HG02973 (cell line): ENCODE data around the gene TJAP1.

Source experiments
- ATAC-seq: cut with Tn5 transposase; IDR thresholded peaks from one replicate; pipeline ENCODE4 v1.9.1; 2021; ENCODE audit warnings: moderate library complexity; ENCODE audit not compliant: unreplicated experiment

The TJAP1 gene, protein sequence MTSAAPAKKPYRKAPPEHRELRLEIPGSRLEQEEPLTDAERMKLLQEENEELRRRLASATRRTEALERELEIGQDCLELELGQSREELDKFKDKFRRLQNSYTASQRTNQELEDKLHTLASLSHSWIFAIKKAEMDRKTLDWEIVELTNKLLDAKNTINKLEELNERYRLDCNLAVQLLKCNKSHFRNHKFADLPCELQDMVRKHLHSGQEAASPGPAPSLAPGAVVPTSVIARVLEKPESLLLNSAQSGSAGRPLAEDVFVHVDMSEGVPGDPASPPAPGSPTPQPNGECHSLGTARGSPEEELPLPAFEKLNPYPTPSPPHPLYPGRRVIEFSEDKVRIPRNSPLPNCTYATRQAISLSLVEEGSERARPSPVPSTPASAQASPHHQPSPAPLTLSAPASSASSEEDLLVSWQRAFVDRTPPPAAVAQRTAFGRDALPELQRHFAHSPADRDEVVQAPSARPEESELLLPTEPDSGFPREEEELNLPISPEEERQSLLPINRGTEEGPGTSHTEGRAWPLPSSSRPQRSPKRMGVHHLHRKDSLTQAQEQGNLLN

DNA sequence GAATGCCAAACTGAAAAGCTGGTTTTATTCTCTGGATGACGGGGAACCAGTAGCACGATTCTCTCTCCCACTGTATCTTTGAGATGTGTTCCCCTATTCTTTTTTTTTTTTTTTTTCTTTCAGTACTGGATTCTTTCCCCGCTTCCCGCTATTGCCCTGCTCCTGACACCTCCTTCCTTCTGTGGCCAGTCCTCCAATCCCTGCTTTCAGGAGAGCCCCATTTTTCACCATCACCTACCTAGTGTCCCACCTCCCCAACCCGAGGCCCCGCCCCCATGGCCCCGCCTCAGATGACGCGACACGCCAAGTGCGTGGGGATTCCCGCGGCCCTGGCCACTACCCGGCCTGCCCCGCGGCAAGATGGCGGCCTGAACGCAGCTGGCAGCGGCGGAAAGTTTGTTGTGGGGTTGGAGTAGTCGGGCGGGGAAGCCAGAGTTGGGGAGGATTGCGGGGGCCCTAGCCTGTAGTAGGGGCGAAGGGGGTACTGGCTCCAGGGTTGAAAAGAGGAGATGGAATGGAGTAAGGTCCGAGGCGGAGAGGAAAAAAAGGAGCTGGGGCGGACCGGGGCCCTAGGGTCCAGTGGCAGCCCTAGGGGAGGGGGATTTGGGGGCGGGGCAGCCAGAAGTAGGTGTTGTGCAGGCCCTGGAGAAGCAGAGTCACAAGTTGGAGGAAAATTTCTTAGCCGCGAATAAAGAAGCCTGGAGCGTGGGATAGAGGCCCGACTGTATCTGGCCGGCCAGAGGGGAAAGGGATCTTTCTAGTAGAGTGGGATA is at the start of gene TJAP1:
Gene TJAP1 (plus strand): TSS at position 336 of the 773 bp plus-strand sequence. CDS start 21,432 bp downstream, outside the sequence.
- ATAC-seq: peak; percentile 96

DNA sequence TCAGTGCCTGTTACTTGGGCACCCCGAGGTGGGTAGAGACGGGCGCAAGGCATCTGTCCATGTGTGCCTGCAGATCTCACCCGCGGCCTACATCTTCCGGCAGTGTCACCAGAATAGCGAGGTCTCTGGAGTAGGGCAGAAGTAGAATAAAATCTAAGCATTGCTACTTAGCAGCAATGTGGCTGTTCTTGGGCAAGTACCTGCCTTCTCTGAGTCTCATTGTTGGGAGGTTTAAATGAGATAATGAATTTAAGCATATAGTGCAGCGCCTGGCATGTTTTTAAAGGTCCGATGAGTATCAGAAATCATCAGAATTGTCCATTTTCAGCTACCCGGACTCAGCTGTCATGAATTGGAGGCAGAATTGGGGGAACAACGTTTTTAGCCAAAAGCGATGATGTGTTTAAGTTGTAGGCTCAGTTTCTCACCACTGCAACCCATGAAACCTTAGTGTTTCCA is 49.2 kb upstream of the TJAP1 start:
- ATAC-seq: peak; percentile 1

DNA sequence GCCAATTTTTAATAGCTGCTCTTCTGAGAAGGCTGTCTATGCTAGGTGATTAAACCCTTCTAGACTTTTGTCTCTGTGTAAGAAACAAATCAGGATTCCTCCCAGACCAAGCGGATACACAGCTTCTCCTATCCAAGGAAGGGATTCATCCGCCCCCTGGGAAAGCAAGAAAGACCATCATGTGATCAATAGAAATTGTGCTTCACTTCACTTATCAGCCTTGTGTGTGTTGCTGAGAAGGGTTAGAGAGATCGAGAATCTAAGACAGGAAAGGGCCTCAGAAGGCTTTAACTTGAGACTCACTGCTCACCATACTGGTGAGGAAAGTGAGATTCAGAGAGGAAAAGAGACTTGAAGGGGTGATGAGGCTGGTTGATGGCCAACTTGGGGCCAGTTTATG is 48.5 kb upstream of the TJAP1 start:
- ATAC-seq: no peak

DNA sequence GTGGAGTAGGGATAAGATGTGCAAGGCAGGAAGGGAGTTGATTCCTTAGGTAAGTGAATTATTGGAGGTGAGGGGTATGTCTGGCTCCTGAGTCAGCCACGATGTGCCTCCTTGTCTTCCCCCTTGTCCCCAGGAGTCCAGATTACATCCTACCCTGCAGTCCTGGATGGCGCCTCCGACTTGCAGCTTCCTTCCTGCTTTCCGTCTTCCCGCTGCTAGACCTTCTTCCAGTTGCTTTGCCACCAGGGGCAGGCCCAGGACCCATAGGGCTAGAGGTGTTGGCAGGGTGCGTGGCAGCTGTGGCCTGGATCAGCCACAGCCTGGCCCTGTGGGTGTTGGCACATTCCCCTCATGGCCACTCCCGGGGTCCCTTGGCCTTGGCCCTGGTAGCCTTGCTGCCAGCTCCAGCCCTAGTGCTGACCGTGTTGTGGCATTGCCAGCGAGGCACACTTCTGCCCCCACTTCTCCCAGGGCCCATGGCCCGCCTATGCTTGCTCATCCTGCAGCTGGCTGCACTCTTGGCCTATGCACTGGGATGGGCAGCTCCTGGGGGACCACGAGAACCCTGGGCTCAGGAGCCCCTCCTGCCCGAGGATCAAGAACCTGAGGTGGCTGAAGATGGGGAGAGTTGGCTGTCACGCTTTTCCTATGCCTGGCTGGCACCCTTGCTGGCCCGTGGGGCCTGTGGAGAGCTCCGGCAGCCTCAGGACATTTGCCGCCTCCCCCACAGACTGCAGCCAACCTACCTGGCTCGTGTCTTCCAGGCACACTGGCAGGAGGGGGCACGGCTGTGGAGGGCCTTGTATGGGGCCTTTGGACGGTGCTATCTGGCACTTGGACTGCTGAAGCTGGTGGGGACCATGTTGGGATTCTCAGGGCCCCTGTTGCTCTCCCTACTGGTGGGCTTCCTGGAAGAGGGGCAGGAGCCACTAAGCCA is 45.1 kb upstream of the TJAP1 start:
- no peak for ATAC-seq

DNA sequence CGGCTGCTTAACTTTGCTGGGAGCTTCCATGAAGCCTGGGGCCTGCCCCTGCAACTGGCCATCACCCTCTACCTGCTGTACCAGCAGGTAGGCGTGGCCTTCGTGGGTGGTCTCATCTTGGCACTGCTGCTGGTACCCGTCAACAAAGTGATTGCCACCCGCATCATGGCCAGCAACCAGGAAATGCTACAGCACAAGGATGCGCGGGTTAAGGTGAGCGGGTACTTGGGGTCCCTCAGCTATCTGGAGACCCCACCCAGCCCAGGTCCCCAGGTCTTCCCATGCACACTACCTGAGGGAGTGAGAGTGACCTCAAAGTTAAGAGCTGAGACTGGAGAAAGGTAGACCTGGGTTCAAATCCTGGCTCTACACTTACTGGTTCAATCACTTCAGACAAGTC is 44.2 kb upstream of the TJAP1 start:
- no peak for ATAC-seq

DNA sequence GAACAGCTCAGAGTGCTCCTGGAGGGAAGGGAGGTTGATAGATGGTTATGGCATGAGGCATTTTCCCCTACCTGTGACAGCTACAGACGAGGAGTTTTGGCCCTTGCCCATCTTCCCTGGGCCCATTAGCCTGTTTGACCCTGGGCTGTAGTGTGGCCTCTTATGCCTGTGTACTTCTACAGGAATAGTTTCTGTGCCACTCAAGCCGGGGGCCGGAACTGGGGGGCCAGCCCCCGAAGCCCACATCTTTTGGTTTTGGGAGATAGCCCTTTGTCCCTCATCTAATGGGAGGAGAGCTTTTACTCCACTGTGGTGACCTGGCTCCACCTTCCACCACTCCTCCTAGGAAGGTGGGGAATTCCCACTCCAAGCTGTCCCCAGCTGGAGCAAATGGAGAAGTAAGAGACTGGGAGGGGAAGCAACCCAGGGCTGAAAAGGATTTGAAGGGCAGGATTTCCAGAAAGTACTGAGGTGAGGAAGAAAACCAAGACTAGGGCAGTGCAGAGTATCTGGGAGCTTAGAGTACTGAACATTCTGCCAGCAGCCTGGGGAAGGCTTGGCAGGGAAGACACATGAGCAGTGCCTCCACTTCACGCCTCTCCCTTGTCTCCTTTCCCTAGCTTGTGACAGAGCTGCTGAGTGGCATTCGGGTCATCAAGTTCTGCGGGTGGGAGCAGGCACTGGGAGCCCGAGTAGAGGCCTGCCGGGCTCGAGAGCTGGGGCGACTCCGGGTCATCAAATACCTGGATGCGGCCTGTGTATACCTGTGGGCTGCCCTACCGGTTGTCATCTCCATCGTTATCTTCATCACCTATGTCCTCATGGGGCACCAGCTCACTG is 43.1 kb upstream of the TJAP1 start:
- no peak for ATAC-seq

DNA sequence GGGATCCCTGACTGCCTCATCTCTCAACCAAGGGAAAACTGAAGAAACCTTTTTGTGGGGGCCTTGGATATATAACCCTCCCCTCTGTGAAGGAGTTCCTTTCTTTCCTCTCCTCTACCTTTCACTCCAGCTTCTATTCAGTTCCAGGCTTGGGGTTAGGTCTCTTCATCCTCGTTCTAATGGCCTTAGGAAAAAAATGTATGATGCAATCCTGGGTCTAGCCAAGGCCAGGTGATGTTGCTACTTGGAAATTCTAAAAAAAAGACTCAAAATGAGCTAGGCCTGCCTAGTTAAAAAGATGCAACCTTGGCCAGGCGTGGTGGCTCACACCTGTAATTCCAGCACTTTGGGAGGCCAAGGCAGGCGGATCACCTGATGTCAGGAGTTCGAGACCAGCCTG is 42.4 kb upstream of the TJAP1 start:
- ATAC-seq: no peak

DNA sequence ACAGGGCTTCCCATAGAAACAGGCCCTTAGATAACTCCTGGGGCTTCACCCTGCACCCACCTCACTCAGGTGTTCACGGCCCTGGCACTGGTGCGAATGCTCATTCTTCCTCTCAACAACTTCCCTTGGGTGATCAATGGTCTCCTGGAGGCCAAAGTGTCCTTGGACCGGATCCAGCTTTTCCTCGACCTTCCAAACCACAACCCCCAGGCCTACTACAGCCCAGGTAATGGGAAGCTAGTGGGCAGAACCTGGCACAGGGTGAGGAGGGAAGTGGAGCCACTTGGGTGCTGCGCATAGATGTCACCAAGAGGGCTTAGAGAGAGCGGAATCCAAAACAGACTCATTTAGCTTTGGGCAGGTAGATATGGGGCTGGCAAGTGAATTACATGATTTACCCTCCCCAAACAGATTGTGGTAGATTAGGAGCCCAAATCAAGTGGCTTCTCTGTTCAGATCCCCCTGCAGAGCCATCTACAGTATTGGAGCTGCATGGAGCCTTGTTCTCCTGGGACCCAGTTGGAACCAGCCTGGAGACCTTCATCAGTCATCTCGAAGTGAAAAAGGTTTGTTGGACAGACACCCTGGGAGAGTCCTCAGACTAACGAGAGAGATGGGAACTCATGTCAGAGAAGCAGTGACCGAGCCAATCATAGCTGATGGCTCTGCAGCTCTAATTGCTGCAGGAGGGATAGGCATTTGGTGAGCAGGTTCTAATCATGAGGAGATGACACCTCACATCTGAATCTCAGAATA is 41.5 kb upstream of the TJAP1 start:
- no peak for ATAC-seq

DNA sequence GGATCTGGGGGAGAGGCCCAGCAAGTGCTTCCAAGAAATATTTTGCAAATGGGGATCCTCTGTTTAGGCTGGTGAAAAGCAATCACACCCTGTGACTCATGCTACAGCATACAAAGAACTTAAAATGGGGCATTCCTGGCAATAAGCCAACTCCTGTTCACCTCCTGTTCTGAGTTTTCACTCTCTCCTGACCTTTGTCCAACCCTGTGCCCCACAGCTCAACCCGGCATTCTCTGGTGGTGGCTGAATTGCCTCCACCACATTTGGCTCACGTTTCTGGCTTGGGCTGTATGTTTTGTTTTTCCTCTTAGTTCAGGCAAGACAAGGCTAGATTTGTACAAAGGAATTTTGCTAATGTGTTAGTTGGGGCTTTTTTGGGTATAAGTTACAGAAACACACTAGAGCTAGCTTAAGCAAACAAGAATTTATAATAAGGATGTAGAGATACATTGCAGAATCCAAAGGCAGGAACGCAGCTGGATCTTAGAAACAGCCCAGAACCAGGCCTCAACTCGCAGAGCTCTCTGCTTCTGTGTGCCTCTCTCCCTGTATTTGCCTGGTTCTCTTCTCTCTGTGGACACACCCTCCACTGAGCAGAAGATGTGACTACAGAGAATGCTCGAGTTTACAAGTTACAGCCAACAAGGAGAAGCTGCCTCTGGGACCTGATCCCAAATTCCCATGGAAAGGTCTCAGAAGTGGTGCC is 40.6 kb upstream of the TJAP1 start:
- no peak for ATAC-seq

DNA sequence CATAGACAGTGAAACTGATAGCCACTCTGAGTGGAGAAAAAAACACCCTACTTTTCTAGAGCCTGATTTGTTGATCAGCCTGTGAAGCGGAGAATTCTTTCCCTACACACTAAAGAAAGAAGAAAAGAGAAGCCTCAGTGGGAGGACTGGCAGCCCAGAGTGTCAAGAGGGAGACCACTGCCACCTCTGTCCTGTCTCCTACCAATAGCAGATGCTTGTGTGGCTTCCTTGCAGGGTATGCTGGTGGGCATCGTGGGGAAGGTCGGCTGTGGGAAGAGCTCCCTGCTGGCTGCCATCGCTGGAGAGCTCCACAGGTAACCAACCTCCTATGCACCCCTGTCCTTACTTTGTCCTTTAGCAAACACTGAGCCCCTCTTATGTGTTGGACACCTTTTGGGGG is 39.7 kb upstream of the TJAP1 start:
- ATAC-seq: no peak

DNA sequence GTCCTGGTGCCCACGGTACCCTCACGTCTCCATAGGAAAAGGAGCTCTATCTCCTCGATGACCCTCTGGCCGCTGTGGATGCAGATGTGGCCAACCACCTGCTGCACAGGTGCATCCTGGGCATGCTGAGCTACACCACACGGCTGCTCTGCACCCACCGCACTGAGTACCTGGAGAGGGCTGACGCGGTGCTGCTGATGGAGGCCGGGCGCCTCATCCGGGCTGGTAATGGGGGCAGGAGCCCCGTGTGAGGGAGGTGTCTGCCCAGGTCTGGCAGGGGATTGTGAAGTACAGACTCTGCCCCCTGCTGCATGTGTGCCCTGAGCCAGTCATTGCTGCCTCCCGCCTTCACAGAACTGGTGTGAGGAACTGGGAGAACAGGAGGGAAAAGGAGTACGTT is 34.4 kb upstream of the TJAP1 start:
- no peak for ATAC-seq

DNA sequence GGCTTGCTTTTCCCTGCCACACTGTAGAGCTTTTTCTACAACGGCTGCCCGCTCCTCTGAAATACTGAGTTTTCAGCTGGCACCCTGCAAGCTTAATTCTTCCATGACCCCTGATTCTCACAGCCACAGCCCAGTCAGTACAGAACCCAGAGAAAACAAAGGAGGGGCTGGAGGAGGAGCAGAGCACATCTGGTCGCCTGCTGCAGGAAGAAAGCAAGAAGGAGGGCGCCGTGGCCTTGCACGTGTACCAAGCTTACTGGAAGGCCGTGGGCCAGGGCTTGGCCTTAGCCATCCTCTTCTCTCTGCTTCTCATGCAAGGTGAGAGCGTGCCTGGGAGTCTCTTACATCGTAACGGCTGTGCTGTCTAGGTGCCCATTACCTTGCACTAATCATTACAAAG is 33.3 kb upstream of the TJAP1 start:
- ATAC-seq: no peak

DNA sequence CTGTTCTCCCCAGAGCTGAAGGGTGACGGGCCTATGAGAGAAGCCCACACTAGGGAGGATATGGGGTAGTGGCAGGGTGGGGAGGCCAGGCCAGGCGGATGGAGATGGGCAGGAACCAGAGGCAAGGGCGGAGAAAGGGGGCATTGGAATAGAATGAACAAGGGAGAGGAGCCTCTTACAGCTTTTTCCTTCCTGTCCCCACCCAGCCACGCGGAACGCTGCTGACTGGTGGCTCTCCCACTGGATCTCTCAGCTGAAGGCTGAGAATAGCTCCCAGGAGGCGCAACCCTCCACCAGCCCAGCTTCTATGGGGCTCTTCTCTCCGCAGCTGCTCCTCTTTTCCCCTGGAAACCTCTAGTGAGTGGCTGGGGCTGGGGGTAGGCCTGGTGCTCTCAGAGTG is 32.8 kb upstream of the TJAP1 start:
- no peak for ATAC-seq

DNA sequence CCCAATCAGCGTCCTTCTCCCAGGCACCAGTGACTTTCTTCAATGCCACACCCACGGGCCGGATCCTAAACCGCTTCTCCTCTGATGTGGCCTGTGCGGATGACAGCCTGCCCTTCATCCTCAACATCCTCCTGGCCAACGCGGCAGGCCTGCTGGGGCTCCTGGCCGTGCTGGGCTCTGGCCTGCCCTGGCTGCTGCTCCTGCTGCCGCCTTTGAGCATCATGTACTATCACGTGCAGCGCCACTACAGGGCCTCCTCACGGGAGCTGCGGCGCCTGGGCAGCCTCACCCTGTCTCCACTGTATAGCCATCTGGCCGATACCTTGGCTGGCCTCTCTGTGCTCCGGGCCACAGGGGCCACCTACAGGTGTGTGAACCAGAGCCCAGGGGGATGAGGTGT is 31.8 kb upstream of the TJAP1 start:
- no peak for ATAC-seq

DNA sequence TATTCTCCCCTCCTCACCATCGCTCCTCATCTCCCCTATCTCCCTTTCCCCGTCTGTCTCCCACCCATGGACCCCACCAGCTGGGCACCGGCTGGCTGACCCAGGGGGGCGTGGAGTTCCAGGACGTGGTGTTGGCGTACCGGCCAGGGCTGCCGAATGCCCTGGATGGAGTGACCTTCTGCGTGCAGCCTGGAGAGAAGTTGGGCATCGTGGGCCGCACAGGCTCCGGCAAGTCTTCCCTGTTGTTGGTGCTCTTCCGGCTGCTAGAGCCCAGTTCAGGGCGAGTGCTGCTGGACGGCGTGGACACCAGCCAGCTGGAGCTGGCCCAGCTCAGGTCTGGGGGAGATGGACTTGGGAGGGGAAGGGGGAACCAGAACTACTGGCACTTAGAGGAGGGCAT is 29.8 kb upstream of the TJAP1 start:
- ATAC-seq: no peak

DNA sequence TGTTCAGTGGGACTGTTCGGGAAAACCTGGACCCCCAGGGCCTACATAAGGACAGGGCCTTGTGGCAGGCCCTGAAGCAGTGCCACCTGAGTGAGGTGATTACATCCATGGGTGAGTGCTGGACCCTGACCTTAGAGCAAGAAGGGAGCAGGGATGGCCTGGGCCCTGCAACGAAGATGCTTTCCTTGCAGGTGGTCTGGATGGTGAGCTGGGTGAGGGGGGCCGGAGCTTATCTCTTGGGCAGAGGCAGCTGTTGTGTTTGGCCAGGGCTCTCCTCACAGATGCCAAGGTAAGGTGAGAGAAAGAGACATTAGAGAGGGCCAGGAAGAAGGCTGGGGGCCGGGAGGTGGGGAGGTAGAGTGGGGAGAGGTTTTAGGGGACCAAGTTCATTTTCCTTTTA is 28.5 kb upstream of the TJAP1 start:
- ATAC-seq: no peak

DNA sequence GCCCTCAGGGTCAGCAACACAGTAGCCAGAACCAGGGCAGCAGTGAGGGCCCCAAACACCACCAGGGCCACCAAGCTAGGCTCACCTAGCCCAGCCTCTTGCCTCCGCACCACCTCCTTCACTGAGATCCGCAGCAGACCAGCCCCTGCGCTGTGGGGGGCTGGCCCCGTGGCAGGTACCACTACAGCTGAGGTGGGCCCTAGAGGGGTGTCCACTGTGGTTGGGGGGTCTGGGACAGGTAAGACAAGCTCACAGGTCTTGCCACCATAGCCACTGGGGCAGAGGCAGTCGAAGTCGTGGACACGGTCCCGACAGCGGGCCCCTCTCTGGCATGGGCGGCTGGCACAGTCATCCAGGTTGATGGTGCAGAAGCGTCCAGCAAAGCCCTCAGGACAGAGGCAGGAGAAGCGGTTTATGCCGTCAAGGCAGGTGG is 26.7 kb upstream of the TJAP1 start:
- ATAC-seq: no peak

DNA sequence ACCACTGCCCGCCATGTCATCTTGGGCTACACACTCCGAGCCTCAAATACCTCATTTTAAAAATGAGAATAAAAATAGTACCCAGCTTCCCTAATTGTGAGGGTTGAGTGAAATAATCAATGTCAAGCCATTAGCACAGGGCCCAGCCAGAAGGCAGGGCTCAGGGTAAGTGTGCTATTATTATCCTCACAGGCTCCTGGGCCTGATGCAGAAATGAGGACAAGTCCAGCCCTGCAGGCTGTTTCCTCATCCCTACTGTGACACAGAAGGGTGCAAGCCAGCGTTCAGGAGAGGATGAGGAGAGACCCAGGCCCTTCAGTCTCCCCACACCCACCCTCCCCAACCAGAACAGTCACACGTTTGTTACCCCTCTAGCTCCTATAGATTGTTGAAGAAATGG is 26.0 kb upstream of the TJAP1 start:
- ATAC-seq: no peak

DNA sequence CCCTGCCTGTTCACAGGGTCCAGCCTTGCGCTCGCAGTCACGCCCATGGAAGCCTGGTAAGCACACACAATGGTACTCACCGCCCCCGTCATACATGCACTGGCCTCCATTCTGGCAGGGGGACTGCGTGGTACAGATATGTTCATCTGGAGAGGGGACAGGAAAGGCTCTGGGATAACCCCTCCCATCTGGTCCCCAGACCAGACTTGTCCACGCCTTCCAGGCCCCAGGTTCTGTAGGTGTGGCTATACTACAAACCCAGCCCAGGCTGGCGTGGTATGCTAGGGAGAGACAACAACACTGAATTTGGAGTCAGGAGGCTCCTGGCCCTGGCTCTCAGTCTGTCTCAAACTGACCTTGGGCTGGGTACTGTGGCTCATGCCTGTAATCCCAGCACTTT is 25.4 kb upstream of the TJAP1 start:
- ATAC-seq: no peak
